HG02588 (cell line): ENCODE data around the gene S100A4.
"Not testable (repeated sequence)": the region's sequence is repeated elsewhere in the genome, so short reads cannot be mapped to it uniquely, and the experiment has no call there.

ENCODE experiments used
- ATAC-seq: cut with Tn5 transposase; IDR thresholded peaks from one replicate; pipeline ENCODE4 v1.9.1; 2021; ENCODE audit warnings: mild to moderate bottlenecking, moderate library complexity; ENCODE audit not compliant: unreplicated experiment

Gene S100A4

GRCh38 chr1:153545067-153546055 lies at the start of gene S100A4:
TSS of gene S100A4 (minus strand) at chr1:153545806. CDS start at chr1:153544794, 1,012 bp downstream.
- ATAC-seq, result peak; percentile 46

- ATAC-seq, result no peak
Measured at GRCh38 chr1:153592748-153593147, 47.1 kb upstream of the S100A4 start.

GRCh38 chr1:153588482-153588881 lies 42.9 kb upstream of the S100A4 start:
- ATAC-seq, result no peak

- ATAC-seq, result not testable (repeated sequence)
Measured at GRCh38 chr1:153588033-153588432, 42.4 kb upstream of the S100A4 start.

GRCh38 chr1:153587314-153587713 lies 41.7 kb upstream of the S100A4 start:
- ATAC-seq, result no peak

- no peak for ATAC-seq
Measured at GRCh38 chr1:153586347-153586746, 40.7 kb upstream of the S100A4 start.

- ATAC-seq, result no peak
Measured at GRCh38 chr1:153585006-153585405, 39.4 kb upstream of the S100A4 start.

GRCh38 chr1:153583976-153584375 lies 38.4 kb upstream of the S100A4 start:
- ATAC-seq, result no peak

- not testable (repeated sequence) for ATAC-seq
Measured at GRCh38 chr1:153583514-153583913, 37.9 kb upstream of the S100A4 start.

- ATAC-seq, result not testable (repeated sequence)
Measured at GRCh38 chr1:153582836-153583235, 37.2 kb upstream of the S100A4 start.

- no peak for ATAC-seq
Measured at GRCh38 chr1:153578936-153579335, 33.3 kb upstream of the S100A4 start.

GRCh38 chr1:153578490-153578889 lies 32.9 kb upstream of the S100A4 start:
- no peak for ATAC-seq

GRCh38 chr1:153577624-153578051 lies 32.0 kb upstream of the S100A4 start:
- no peak for ATAC-seq

- no peak for ATAC-seq
Measured at GRCh38 chr1:153577138-153577537, 31.5 kb upstream of the S100A4 start.

- ATAC-seq, result not testable (repeated sequence)
Measured at GRCh38 chr1:153575497-153575896, 29.9 kb upstream of the S100A4 start.

GRCh38 chr1:153575081-153575491 lies 29.5 kb upstream of the S100A4 start:
- ATAC-seq, result not testable (repeated sequence)

GRCh38 chr1:153573351-153573750 lies 27.7 kb upstream of the S100A4 start:
- ATAC-seq, result no peak

- peak; percentile 59 for ATAC-seq
Measured at GRCh38 chr1:153572569-153573015, 27.0 kb upstream of the S100A4 start.

- ATAC-seq, result no peak
Measured at GRCh38 chr1:153571706-153572105, 26.1 kb upstream of the S100A4 start.

- no peak for ATAC-seq
Measured at GRCh38 chr1:153570874-153571273, 25.3 kb upstream of the S100A4 start.

- no peak for ATAC-seq
Measured at GRCh38 chr1:153569465-153569864, 23.9 kb upstream of the S100A4 start.
